Fibroblast of lung (primary cell): ENCODE measurements around the gene ISOC2.

Source experiments
- EZH2 ChIP-seq: IDR thresholded peaks from 2 replicates; pipeline ENCODE4 v1.5.1; 2012; ENCODE audit warnings: low read length, control low read depth, mild to moderate bottlenecking; ENCODE audit errors: missing control alignments
- TF ChIP-seq, protein P1 (sequence below), 2 donors: IDR thresholded peaks in 1 of 2; conservative IDR thresholded peaks in 1 of 2; 1 replicate in 1 of 2; 2 replicates in 1 of 2; pipeline ENCODE4 v1.5.1; 2011 to 2012; ENCODE audit warnings: low read length in 2 of 2, control low read depth in 1 of 2, inconsistent platforms in 1 of 2, low read depth in 1 of 2, mild to moderate bottlenecking in 1 of 2

GRCh38 chr19:55457683-55458457, 3.6 kb downstream of the ISOC2 start:
- TF ChIP-seq, protein P1, sequence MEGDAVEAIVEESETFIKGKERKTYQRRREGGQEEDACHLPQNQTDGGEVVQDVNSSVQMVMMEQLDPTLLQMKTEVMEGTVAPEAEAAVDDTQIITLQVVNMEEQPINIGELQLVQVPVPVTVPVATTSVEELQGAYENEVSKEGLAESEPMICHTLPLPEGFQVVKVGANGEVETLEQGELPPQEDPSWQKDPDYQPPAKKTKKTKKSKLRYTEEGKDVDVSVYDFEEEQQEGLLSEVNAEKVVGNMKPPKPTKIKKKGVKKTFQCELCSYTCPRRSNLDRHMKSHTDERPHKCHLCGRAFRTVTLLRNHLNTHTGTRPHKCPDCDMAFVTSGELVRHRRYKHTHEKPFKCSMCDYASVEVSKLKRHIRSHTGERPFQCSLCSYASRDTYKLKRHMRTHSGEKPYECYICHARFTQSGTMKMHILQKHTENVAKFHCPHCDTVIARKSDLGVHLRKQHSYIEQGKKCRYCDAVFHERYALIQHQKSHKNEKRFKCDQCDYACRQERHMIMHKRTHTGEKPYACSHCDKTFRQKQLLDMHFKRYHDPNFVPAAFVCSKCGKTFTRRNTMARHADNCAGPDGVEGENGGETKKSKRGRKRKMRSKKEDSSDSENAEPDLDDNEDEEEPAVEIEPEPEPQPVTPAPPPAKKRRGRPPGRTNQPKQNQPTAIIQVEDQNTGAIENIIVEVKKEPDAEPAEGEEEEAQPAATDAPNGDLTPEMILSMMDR (conservative IDR thresholded peaks at IDR 0.05 in 1 of 2, IDR thresholded peaks at IDR 0.05 in 1 of 2; ENCODE audit: low read depth in 1 of 2, low read length in 2 of 2) = no peak
- no peak for TF ChIP-seq EZH2
